ENCODE data around the gene GNRH2.
"Not testable (repeated sequence)": the region's sequence is repeated elsewhere in the genome, so short reads cannot be mapped to it uniquely, and the experiment has no call there.

The GNRH2 gene

DNA sequence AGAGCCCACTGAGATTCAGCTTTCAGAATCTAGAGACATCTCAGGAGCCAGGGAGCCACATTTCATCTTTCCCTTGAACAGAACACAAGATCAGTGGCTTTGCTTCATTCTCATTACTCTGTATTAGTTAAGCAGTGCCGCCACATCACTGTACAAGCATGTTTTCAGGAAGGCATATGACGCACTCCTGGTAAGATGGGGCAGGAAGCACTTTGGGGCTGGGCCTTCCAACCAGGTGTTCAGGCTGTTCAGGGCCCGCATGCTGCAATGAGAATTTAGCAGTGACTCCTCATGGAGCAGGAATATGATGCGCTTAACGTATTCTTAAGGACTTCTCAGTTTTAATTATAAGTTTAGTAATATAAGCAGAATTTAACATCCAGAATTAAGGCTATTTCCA is 29.7 kb upstream of the GNRH2 start:
- Histone ChIP-seq H3K4me3 (no peak overlapping the region), H3K27ac (no peak overlapping the region)
- TF ChIP-seq, protein P1, sequence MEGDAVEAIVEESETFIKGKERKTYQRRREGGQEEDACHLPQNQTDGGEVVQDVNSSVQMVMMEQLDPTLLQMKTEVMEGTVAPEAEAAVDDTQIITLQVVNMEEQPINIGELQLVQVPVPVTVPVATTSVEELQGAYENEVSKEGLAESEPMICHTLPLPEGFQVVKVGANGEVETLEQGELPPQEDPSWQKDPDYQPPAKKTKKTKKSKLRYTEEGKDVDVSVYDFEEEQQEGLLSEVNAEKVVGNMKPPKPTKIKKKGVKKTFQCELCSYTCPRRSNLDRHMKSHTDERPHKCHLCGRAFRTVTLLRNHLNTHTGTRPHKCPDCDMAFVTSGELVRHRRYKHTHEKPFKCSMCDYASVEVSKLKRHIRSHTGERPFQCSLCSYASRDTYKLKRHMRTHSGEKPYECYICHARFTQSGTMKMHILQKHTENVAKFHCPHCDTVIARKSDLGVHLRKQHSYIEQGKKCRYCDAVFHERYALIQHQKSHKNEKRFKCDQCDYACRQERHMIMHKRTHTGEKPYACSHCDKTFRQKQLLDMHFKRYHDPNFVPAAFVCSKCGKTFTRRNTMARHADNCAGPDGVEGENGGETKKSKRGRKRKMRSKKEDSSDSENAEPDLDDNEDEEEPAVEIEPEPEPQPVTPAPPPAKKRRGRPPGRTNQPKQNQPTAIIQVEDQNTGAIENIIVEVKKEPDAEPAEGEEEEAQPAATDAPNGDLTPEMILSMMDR (IDR thresholded peaks at IDR 0.05) = no peak
- no peak for DNase-seq (ENCODE audit: low spot score)

DNA sequence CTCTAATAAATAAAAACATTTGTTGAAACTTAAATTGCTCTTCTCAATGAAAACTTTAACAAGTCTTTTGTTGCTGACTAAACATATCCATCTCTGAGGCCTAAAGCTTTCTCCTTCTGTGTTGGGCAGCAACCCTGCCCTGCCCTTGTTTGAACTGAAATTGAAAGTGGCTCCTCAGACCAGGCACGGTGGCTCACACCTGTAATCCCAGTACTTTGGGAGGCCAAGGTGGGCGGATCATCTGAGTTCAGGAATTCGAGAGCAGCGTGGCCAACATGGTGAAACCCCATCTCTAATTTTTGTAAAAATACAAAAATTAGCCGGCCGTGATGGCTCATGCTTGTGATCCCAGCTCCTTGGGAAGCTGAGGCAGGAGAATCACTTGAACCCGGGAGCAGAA is 29.2 kb upstream of the GNRH2 start:
- Histone ChIP-seq H3K4me3 (no peak overlapping the region), H3K27ac (no peak overlapping the region)
- no peak for DNase-seq (ENCODE audit: low spot score)
- TF ChIP-seq, protein P1 (IDR thresholded peaks at IDR 0.05) = no peak

DNA sequence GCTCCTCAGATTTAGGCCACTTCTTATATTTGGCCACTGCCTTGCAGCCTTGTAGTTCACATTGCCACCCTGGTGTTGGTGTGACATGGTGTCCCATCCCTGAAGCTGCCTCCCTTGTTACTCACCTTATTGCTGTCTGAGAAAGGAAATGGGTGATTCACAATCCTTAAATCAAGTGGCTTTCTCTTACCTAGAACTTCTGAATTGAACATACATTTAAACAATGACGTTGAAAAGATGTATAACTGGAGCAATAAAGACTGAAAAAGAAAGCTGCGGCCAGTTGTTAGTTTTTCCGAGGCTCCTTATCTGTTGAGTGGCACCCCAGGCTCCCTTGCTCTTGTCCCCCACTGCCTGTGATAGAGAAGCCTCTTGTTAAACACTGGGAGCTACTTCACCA is 28.8 kb upstream of the GNRH2 start:
- no peak for DNase-seq (ENCODE audit: low spot score)
- TF ChIP-seq, protein P1 (IDR thresholded peaks at IDR 0.05) = no peak
- Histone ChIP-seq H3K4me3 (no peak overlapping the region), H3K27ac (no peak overlapping the region)

DNA sequence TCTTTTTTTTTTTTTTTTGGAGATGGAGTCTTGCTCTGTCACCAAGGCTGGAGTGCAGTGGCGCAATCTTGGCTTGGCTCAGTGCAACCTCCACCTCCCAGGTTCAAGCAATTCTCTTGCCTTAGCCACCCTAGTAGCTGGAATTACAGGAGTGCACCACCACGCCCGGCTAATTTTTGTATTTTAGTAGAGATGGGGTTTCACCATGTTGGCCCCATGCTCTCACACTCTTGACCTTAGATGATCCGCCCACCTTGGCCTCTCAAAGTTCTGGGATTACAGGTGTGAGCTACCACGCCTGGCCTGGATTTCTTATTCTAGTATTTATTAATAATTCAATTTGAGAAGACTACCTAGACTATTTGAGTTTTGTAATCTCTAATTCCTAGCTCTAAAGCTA is 28.1 kb upstream of the GNRH2 start:
- not testable (repeated sequence) for DNase-seq (ENCODE audit: low spot score); H3K27ac ChIP-seq; H3K4me3 ChIP-seq

DNA sequence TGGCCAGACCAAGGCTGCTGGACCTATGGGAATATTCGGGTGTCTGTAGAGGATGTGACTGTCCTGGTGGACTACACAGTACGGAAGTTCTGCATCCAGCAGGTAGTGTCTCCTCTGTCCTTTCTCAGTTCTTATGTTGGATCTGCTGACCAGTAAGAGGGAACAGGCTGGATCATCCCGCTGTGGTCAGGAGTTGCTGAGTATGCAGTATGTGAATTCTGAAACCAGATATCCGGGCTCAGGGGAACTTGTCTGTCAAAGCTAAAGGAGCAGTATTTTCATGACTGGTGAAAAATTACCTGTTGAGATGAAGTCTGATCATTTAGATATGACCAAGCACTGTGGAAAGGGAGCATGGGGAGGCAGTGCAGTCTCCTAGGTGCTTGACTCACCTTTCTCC is 22.1 kb upstream of the GNRH2 start:
- TF ChIP-seq, protein P1 (IDR thresholded peaks at IDR 0.05) = no peak
- no peak for DNase-seq (ENCODE audit: low spot score)

DNA sequence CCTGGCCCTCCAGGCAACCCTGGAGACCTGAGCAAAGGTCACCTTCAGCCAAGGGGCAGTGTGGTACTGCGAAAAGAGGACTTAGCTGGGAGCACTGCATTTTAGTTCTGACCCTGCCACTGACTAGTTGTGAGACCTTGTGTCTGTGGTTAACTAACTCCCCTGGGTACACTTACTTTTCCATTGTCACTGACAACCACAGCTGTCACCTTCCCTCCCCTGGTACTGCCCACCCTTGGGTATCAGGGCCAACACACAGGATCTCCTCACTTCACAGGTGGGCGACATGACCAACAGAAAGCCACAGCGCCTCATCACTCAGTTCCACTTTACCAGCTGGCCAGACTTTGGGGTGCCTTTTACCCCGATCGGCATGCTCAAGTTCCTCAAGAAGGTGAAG is 21.6 kb upstream of the GNRH2 start:
- TF ChIP-seq, protein P1 (IDR thresholded peaks at IDR 0.05) = no peak
- DNase-seq (ENCODE audit: low spot score) = no peak
- Histone ChIP-seq H3K27ac (no peak overlapping the region), H3K4me3 (no peak overlapping the region)

More for the DNA sequence above, 22.1 kb upstream of the GNRH2 start:
- Histone ChIP-seq H3K4me3 (no peak overlapping the region), H3K27ac (no peak overlapping the region)

DNA sequence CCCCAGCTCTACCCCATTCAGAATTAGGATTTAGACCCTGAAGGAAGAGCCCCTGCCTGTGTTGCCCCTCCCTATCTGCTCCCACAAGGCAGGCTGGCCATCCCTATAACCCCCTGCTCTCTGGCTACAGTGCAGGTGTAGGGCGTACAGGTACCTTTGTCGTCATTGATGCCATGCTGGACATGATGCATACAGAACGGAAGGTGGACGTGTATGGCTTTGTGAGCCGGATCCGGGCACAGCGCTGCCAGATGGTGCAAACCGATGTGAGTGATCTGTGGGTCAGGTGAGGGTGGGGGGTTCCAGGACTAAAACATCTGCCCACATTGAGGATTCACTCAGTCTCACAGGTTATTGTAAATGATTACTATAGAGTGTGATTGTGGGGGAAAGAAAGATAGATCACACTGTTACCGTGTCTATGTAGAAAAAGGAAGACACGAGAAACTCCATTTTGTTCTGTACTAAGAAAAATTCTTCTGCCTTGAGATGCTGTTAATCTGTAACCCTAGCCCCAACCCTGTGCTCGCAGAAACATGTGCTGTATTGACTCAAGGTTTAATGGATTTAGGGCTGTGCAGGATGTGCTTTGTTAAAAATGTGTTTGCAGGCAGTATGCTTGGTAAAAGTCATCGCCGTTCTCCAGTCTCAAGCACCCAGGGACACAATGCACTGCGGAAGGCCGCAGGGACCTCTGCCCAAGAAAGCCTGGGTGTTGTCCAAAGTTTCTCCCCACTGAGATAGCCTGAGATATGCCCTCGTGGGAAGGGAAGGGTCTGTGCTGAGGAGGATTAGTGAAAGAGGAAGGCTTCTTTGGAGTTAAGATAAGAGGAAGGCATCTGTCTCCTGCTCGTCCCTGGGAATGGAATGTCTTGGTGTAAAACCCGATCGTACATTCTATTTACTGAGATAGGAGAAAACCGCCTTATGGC is 20.6 kb upstream of the GNRH2 start:
- H3K4me3 ChIP-seq; DNase-seq (ENCODE audit: low spot score); H3K27ac ChIP-seq: not testable (repeated sequence)

DNA sequence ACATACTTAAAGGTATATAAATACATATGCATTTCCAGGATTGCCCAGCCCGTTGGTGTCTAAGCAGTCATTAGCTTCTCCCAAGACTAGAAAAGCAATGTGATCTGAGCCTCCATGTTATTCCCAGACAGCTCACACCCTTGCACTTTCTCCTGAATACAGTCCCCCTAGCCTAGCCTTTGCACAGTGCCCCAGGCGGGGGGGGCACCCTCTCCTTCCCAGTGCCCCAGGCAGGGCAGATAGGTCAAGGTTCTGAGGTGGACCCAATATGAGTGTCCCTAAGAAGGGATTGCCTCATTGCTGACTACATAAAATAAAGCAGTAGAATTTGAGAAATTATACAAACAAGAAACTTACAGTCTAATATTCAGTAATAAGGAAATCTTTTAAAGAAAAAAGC is 15.4 kb upstream of the GNRH2 start:
- no peak for DNase-seq (ENCODE audit: low spot score)
- H3K27ac ChIP-seq = no peak overlapping the region
- no peak overlapping the region for H3K4me3 ChIP-seq
- TF ChIP-seq, protein P1 (IDR thresholded peaks at IDR 0.05) = no peak

Data from coronary artery (tissue), 2 donors.